GM18519 (cell line): Measurements from ENCODE around the gene SAPCD2.

ENCODE experiments used
- ATAC-seq: cut with Tn5 transposase; IDR thresholded peaks from one replicate; pipeline ENCODE4 v1.9.1; 2021; ENCODE audit warnings: mild to moderate bottlenecking, moderate library complexity; ENCODE audit not compliant: unreplicated experiment, low FRiP score

The SAPCD2 gene

DNA sequence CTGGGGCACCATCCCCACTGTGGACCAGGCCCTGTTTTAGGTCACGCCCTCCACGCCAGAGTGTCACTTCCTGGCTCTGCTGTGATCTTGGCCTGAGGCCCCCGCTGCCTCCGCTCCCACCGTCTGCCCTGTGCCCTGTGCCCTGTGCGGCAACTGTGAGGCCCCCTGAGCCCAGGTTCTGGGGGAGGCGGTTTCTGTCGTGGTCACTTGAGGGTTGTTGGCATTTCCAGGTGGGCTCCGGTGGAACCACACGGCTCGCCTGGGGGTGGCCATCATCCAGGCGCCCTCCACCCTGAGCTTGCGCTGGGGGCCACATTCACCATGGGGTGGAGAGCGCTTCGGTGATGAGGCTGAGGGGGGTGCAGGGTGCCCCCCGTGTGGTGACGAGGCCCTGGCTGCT lies 37.6 kb upstream of the SAPCD2 start:
- ATAC-seq, result no peak

DNA sequence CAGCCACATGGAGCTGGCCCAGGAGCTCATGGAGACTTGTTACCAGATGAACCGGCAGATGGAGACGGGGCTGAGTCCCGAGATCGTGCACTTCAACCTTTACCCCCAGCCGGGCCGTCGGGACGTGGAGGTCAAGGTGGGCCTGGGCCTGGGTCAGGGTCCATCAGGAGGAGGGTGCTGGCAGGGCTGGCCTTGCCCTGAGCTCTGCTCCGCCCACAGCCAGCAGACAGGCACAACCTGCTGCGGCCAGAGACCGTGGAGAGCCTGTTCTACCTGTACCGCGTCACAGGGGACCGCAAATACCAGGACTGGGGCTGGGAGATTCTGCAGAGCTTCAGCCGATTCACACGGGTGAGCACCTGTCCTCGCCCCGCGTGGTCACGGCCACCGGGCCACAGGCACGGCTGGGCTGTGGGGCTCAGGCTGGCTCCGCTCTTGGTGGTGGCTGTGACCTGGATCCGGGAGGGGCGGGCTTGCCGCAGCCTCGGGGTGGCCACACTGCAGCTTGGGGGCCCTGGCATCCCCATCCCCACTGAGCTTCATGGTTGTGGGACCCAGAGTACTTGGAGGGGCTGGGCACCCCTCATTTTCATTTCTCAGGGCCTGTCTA lies 37.1 kb upstream of the SAPCD2 start:
- no peak for ATAC-seq

DNA sequence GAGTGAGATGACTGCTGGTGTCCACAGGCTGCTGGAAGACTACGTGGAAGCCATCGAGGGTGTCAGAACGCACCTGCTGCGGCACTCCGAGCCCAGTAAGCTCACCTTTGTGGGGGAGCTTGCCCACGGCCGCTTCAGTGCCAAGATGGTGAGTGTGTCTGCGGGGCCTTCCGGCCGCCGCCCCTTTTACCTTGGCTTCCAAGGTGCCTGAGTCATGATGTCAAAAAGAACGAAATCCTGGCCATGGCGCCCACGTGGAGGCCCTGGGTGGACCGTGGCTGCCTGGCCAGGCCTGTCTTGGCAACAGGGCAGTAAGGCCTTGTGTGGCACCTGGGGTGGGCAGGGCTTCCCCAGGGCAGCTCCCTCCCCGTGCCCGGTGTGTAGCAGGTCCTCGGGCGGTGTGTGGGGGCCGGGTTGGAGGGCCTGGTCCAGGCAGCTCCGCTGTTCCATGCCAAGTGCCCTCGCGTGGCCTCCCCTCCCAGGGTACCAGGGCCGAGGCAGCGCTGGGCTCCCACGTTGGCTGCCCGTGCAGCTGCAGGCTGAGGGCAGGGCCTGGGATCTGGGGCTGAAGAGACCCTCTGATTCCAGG lies 36.4 kb upstream of the SAPCD2 start:
- ATAC-seq, result no peak

DNA sequence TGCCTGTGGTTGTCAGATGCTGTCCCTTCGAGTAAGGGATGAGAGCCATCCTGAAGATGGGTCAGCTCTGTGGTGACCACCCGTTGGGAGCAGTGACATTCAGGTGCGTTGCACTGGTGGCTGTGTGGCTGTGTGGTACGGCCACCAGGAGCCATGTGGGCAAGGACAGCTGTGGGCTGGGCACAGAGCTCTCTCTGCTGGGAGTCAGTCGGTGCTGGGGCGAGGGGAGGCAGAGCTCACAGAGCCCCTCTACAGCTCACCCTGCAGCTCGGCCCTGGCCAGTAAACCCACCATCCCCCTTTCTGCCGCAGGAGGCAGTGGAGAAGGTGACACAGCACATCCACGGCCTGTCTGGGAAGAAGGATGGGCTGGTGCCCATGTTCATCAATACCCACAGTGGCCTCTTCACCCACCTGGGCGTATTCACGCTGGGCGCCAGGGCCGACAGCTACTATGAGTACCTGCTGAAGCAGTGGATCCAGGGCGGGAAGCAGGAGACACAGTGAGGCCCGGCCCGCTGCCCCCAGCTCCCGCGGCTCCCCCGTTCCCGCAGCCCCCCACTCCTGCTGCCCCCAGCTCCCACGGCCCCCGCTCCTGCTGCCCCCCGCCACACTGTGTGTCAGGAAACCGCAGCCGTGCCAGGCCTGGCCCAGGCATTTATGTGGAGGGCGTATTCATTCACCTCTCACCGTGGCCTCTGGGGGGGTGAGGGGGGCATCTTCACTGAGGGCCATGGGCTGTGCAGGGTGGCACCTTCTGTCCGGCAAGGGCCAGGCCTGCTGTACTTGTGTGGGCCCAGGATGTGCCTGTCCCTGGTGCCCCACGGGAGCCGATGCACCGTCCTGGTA lies 35.7 kb upstream of the SAPCD2 start:
- no peak for ATAC-seq

- no peak for ATAC-seq
These were observed 33.0 kb upstream of the SAPCD2 start for GRCh38 chr9:137103206-137103999.

- ATAC-seq, result no peak
These were observed 28.9 kb upstream of the SAPCD2 start for GRCh38 chr9:137099231-137099630.

DNA sequence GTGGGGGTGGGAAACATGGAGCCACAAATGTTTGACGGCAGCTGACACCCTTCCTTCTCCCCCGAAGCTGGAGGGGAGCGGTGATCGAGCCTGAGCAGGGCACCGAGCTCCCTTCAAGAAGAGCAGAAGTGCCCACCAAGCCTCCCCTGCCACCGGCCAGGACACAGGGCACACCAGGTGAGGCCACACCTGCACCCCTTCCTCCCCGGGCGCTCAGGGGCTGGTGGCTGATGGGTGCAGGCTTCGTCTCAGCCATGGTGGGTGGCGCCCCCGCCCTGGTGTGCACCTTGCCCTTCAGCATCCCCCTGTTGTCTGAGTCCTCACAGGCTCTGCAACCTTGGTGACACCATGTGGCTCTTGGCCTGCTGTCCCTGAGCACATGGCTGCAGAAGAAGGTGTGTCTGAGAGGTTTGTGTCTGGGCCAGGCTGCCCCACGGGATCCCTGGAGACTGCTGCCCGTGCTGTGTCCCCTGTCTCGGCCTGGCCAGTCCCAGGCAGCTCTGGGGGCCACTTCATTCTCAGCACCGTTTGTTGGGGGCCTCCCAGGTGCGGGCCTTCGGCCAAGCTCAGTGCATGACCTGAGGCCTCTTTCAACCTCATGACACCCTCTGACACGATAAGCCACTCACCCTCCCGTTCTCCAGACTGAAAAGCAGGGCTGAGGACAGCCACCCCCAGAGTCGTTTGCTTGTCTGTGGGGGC lies 27.6 kb upstream of the SAPCD2 start:
- ATAC-seq, result no peak

DNA sequence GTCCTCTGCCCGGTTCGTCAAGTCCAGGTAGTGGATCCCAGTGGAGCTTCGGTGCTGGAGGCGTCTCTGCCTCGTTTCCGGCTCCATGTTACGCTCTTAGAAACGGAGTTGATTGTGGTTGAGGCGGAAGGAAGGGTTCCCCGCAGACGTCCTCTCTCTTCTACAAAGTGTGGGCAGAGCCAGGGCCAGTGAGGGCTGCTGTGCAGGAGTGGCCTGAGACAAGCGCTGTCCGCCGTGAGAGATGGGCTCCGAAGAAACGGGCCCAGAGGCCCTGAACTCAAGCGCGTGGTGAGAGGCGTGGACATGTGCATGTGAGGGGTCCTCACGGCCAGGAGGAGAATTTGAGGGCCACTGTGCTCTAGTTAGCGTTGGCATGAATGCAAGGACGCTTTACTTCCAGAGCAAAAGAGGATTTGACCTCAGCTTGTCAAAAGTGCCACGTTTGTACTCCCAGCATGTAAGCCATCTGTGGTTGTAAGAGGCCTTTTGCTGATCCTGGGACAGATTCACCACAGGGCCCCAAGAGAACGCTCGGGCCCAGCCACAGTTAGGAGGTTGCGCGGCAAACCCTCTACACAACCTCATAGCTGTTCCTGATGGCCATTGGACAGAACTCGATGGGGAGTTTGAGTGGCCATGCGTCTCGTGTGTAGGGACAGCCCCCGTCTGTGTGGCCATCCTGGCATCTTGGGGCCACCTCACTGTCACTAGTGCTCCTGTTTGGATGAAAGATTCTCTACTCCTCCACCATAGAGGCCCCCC lies 26.6 kb upstream of the SAPCD2 start:
- no peak for ATAC-seq

DNA sequence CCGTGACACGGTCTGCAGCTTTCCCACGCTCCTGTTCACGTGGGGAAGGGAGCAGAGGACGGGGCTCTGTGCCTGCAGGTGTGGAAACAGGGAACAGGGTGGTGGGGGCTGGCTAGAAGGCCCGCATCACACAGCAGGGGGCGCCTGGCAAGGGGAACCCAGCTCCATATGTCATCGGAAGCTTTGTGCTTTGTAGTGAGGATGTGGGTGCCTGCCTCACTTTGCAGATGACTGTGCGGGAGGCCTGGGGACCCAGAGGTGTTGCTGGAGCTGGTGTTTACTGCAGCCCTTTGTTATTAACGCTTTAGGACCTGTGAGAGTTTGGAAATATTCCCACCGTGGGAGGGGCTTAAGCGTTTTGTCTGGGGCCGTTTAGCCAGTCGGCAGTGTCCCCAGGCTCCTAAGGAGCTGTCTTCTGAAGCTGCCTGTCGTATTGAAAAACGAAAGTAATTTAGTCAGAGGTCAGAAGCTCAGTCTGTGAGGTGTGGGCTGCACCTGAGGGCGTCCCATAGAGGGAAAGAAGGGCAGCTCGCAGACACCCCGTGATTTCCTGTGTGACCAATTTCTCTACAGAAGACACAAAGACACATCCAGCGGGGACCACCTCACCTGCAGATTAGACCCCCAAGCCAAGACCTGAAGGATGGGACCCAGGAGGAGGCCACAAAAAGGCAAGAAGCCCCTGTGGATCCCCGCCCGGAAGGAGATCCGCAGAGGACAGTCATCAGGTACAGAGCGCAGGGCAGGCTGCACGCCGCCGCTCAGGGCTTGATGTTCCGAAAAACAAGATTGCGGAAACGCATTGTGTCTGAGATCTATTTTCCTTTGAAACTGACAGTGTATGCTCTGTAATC lies 25.5 kb upstream of the SAPCD2 start:
- ATAC-seq, result no peak

DNA sequence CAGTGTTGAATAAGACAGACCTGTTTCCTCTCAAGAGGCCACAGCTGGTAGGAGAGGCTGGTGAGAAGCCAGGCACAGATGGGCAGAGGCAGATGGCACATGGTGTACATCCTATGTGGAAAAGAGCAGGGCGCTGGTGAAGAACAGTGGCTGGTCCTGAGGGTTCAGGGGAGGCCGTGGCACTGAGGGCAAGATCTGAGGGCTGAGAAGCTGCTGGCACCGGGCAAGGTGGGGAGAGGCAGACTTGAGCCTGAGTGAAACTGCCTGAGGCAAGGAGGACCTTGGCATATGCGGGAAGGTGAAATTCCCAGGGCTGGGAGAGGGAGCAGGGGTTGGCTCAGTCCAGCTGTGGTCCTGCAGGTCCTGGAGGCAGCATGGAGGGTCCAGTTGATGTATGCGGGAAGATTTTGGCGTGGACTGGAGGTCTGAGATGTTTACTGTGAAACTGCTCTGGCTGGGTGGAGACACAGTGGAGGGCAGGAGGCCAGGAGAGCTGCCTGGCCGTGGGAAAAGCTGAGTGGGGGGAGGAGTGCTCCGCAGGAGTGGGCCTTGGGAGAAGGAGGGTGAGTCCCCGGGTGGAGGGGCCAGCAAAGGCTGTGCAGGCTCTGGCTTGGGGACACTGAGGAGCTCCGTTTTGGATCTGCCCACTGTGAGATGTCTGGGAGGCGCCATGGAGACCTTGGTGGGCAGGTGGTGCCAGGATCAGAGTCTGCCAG lies 19.0 kb upstream of the SAPCD2 start:
- ATAC-seq, result no peak

DNA sequence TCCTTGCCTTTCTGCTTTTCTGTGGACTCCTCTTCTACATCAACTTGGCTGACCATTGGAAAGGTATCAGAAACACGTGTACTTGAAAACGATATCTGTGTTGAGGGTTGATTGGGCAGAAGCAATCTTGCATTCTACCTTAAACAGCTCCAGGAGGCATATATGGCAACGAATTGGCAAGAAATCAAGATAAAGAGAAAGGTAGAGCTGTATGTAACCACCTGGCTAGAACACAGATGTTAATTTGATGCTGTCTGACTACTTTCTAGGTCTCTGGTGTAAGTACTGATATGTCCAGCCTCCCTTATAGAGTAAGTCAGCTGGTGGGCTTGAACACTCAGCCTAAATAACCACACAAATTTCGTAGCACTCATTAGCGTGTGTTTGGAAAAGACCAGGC lies 17.8 kb upstream of the SAPCD2 start:
- ATAC-seq, result no peak

DNA sequence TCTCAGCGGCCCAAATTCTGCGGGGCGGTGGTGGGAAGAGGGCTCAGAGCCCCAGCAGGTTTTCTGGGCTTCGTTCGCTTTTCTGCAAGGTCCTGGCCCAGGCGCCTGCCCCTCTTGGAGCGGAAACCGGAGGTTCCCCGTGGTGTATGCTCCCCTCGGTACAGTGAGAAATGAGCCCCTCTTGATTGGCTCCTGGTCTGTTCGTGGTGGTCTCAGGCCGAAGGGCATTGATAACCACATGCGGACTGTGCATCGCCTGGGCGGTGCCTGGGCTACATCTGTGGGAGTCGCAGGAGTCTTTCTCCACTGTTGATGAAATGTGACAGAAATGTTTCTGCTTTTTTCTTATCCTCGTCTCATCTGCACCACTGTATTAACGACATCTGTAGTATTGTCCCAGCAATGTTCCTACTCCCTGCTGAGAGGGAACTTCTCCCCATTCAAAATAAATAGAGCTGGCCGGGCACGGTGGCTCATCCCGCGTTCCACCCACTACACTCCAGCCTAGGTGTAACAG lies 17.1 kb upstream of the SAPCD2 start:
- ATAC-seq, result no peak

GRCh38 chr9:137086531-137087408 lies 16.4 kb upstream of the SAPCD2 start, which contains the start of gene MAN1B1:
TSS of gene MAN1B1 (plus strand) at chr9:137086985. CDS start at chr9:137087000, 15 bp downstream.
- peak; percentile 79 for ATAC-seq

- no peak for ATAC-seq
These were observed 15.7 kb upstream of the SAPCD2 start for GRCh38 chr9:137085920-137086530.

- no peak for ATAC-seq
These were observed 14.2 kb upstream of the SAPCD2 start for GRCh38 chr9:137084526-137084925.

- ATAC-seq, result no peak
These were observed 13.1 kb upstream of the SAPCD2 start for GRCh38 chr9:137083394-137084004.
